HG02798 (cell line): ENCODE measurements around the gene RIN1.
A peak's percentile ranks its signal among the peaks of the same experiment; 100 is the strongest.

Experiments
- ATAC-seq: cut with Tn5 transposase; IDR thresholded peaks from one replicate; pipeline ENCODE4 v1.9.1; 2021; ENCODE audit warnings: mild to moderate bottlenecking; ENCODE audit not compliant: unreplicated experiment, poor library complexity

The RIN1 gene

GRCh38 chr11:66337103-66337899 lies 1.1 kb upstream of the RIN1 start:
- no peak for ATAC-seq

GRCh38 chr11:66335531-66336233 lies 552 bp downstream of the RIN1 start:
- no peak for ATAC-seq

DNA sequence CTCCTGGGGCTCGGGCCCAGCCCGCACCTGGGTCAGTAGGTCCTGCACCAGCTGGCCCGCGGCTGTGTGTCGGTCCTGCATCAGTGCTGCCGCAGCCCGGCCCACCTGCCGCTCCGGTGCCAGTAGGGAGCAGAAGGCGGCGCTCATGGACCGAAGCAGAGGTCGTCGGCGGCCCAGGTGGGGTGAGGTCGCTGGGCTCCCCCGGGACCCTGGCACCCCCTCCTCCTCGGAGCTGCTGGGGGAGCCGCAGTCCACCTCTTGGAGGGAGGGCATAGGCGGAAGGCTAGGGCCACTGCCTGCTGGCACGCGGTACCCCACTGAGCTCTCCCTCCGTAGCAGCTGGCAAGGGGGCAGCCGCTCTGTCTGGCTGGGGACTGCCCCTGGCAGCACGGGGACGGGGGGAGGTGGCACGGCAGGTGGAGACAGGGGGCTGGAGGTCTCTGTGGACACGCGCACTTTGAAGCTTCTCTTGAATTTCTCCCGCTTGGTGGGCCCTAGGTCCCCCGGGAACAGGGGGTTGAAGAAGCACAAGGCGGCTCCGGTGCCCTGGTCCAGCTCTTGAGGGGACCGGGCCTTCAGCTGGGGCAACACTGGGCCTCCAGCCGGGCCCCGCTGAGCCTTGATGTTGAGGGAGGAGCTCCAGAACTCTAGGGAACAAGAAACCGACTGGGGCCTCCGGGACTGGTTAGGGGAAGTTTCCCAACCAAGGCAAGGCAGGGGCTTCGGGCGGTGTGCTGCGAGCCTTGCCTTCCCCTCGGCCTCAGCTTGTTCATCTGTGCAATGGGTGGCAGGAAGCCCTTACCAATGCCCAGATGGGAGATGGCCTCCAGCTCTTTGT lies 1.4 kb downstream of the RIN1 start:
- ATAC-seq = no peak

DNA sequence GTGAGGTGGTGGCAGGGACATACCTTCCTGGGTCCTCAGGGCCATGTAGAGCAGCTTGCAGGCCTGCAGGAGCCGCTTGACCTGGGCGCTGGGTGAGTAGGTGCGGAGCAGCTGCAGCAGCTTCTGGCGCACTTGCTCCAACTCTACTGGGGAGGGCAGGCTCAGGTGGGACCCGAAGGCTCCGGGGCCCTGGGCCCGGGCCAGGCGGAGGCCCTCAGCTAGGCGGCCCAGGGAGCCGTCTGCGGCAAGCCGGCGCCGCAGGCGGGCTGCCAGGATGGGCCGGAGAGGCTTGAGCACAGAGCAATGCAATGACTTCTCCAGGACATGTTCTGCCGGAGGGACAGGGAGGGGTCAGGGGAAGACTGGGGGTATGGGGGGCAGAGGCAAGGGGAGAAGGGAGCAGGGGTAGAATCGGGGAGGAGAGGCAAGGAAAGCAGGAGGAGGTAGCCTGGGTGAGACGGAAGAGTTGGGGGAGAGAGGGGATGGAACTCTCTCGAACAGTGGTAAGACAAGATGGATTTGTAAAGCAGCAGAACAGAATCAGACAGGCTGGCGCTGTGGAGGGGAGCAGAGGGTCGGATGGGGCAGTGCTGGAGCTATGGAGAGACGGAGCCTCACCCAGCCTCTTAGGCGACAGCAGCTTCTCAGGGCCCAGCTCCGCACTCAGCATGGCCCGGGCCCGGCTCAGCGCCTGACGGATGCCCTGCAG lies 2.2 kb downstream of the RIN1 start:
- no peak for ATAC-seq

DNA sequence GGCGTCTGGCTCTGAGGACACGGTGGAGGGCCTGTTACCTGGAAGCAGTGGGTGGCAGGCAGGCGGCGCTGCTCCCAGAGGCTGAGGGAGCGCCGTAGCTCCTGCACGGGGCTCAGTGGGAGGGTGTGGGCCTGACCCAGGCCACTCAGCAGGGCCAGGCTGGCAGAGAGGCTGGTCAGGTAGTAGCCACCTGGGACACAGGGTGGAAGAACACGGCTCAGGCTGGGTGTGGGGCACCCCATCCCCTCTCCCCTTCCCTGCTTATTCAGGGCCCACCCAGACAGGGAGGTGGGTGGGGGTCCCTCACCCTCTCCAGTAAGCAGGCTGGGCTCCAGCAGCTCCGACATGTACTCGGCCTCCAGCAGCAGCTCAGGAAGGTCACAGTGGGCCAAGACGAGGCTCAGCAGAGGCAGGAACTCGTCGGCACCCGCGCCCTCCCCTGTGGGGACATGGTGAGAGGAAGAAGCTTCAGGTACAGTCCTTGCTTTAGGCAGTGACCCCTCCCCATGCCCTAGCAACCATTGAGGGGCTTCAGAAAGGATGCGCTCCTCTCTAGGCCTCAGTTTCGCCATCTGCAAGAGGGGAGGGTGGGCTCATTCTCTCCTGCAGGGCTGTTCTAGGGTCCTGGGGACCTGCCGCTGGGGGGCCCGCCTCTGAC lies 2.9 kb downstream of the RIN1 start:
- ATAC-seq = no peak

DNA sequence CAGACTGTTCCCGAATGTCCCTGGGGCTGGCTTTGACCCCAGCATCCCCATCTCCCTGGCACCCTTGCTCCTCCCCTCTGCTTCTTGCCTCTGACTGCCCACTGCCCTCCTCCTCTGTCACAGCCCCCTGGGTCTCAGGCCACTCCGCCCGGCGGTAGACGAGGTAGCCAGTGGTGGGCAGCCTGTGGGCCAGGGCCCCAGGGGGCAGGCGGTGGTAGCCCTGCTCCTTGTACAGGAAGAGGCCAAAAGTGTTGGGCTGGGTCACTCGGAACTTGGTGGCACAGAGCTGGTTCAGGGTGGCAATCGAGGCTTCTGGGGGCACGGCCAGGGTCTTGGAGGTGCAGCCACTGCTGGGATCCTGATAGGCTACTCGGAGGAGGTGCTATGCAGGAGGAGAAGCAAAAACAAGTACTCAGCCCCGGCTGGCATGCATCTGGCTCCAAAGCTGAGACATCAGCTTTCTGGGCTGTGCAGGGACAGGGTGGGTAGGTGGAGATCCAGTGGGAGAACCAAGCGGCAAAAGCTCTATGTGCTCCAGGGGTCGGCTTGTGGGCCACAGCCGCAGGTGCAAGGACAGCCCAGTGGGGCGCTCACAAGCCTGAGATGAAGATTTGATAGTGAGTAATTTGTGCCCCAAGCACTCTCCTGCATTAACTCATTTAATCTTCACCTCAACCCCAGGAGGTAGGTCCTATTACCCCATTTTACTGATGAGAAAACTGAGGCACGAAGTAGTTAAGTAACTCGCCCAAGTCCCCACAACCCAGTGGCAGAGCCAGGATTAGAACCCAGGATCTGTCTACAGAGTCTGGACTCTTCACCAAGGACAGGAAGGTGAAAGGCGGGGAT lies 3.6 kb downstream of the RIN1 start:
- ATAC-seq = no peak

GRCh38 chr11:66331542-66332370 lies 4.5 kb downstream of the RIN1 start:
- no peak for ATAC-seq

DNA sequence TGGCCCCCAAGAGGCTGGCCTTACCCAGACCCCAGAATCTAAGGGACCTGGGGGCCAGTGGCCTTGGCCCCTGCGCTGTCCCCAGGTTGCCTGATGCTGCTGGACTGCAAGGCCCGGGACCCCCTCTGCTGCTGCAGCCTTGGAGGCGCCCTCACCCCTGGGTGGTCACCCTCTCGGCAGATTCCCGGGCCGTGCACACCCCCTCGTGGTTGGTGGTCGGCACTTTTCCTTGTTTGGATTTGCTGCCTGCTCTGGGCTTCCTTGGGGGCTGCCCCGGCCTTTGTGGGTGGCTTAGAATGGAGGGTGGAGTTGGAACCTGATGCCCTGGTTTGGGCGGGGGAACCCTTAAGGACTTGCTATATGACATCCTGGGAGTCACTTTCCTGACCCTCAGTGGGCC lies 5.3 kb downstream of the RIN1 start:
- ATAC-seq = no peak

DNA sequence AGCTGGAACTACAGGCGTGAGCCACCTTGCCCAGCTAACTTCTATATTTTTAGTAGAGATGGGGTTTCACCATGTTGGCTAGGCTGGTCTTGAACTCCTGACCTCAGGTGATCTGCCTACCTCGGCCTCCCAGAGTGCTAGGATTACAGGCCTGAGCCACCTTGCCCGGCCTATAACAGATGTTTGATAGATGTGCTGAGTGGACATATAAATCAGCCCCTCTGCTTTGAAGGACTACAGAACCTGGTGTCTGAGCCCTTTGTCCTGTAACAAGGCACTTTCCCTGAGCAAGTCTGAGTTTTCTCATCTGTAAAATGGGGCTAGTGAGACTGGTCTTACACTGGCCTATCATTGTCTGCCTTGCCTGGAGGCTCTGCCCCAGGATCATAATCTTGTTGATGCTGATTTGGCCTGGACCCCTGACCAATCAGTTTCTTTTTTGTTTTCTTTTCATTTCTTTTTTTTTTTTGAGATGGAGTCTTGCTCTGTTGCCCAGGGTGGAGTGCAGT lies 7.0 kb downstream of the RIN1 start:
- no peak for ATAC-seq

GRCh38 chr11:66328302-66329144 lies 7.7 kb downstream of the RIN1 start:
- peak; percentile 74 for ATAC-seq

- no peak for ATAC-seq
Measured at GRCh38 chr11:66328031-66328301, 8.3 kb downstream of the RIN1 start.

DNA sequence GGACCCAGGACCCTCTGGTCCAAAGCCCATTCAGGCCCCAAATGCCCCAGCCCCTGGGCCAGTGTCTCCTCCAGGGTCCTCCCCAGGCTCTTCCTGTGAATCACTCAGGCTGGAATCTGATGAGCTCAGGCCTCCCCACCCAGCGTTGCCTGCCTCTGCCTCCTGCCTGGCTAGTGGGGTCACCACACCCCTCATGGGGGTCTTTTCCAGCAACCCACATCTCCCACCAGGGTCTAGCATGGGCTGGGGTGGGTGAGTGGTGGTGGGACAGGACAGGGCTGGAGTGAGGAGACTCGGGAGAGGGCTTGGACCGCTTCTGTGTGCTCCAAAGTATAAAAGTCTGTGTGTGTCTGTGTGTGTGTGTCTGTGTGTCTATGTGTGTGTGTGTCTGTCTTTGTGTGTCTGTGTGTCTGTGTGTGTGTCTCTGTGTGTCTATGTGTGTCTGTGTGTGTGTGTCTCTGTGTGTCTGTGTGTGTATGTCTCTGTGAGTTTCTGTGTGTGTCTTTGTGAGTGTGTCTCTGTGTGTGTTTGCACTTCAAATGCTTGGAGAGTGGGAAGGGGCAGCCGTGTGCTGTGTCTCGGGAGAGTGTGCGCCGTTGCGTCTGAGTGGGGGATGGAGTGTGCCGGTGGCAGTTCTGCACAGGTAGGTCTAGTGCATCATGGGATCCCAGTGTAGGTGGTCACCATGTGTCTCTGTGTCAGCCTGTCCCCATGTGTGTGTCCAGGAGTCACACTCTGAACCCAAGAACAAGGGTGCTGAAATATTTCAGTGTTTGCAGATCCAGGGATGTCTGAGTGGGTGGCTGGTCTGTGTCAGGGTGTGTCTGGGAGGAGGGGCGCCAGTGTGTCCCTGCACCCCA lies 8.8 kb downstream of the RIN1 start:
- no peak for ATAC-seq

DNA sequence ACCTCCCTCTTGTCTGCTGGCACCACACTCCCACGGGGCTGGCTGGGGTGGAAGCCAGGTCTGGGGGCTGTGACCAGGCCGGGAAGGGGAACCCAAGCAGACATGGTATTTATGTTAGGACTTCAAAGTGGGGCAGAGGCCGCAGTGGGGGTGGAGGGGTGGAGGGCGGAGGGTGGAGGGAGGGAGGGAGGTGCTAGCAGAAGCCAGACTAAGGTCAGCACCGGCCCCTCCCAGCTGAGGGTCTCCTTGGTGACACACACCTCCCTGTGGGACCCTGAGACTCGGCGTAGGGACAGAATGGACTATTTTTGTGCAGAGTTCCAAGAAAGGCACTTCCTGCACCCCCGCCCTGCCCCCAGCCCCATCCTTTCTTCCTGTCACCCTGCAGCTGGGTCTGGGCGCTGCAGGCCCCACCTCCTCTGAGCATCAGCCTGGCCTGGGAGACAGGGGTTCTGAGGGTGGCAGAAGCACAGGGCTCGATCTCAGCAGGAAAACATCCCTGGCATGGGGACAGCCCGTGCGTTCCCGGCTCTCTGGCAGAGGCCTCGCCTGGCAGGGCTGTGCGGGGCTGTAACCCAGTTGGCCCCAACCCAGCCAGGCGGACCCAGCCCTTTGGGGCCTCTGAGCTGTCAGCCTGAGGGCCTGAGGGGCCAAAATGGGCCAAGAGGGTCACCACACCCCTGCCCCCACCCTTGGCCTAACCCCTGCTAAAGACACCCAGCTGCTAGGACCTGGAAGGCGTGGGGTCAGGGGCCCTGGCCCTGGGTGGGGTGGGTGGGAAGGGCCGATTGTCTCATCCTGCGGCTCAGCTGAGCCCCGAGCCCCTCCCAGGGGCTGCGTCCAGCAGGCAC lies 9.7 kb downstream of the RIN1 start:
- no peak for ATAC-seq

- no peak for ATAC-seq
Measured at GRCh38 chr11:66325263-66325671, 11.0 kb downstream of the RIN1 start.

DNA sequence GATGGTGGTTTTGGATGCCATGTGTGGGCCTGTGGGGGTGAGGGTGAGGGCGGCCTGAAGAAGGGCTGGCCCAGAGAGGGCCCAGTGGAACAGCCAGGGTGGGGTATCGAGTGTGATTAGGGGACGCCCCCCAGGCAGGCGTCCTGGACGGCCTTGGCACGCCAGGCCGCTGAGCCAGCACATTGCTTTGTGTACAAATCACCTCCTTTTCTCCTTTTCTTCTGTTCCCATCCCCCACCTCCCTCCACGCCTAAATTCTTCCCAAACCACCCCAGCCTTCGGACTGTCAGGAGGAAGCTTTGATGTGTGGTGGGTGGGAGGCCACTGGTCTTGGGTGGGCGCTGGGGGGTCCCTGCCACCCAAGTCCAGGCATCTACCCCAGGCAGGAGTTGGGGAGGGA lies 11.6 kb downstream of the RIN1 start:
- ATAC-seq = no peak

GRCh38 chr11:66323684-66324083 lies 12.6 kb downstream of the RIN1 start:
- ATAC-seq = no peak
